ENCODE measurements around the gene MROH8. TPM values are rescaled to one million over a fixed set of nuclear protein-coding genes. Genes with fewer than 3 reads are reported as not detected.
"Not testable (repeated sequence)": the region's sequence is repeated elsewhere in the genome, so short reads cannot be mapped to it uniquely, and the experiment has no call there.

MROH8 gene
- total RNA-seq, 4 donors from 2014 or later: 0.54 to 14.0 (median 3.2) TPM

DNA sequence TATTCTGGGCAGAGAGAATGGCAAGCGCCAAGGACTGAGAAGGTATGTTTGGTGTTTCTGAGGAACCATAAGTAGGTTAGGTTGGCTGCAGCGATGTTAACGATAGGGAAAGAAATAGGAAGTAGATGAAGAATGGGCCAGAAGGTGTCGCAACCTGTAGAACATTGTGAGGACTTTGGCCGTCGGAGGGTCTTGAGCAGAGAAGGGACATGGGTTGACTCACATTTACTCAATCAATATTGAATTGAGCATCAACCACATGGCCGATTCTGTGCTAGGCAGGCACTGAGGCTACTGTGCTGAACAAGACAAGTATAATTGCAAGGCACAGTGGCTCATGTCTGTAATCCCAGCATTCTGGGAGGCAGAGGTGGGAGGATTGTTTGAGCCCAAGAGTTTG is 27.1 kb downstream of the MROH8 start:
- TF ChIP-seq POLR2A (IDR thresholded peaks at IDR 0.05): no peak
- TF ChIP-seq, protein P1, sequence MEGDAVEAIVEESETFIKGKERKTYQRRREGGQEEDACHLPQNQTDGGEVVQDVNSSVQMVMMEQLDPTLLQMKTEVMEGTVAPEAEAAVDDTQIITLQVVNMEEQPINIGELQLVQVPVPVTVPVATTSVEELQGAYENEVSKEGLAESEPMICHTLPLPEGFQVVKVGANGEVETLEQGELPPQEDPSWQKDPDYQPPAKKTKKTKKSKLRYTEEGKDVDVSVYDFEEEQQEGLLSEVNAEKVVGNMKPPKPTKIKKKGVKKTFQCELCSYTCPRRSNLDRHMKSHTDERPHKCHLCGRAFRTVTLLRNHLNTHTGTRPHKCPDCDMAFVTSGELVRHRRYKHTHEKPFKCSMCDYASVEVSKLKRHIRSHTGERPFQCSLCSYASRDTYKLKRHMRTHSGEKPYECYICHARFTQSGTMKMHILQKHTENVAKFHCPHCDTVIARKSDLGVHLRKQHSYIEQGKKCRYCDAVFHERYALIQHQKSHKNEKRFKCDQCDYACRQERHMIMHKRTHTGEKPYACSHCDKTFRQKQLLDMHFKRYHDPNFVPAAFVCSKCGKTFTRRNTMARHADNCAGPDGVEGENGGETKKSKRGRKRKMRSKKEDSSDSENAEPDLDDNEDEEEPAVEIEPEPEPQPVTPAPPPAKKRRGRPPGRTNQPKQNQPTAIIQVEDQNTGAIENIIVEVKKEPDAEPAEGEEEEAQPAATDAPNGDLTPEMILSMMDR (IDR thresholded peaks at IDR 0.05): no peak
- H3K27ac ChIP-seq: no peak overlapping the region
- DNase-seq: no peak

DNA sequence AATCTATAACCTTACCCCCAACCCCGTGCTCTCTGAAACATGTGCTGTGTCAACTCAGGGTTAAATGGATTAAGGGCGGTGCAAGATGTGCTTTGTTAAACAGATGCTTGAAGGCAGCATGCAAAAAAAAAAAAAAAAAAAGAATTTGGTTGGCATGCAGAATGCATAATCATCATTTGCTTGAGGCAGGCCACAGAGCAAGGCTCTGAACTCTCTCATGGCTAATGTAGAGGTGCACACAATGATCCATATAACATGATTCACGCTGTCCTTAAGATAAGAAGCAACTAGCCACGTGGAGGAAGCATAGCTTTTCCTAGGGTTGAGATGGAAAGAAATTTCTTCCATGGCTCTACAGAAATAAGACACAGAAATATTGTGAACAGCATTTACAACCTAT is 27.8 kb downstream of the MROH8 start:
- no peaks in the 10 kb centered on the region for H3K27me3 ChIP-seq
- no peaks in the 10 kb centered on the region for H3K9me3 ChIP-seq
- no peak overlapping the region for H3K4me3 ChIP-seq
- TF ChIP-seq POLR2A (IDR thresholded peaks at IDR 0.05): no peak
- TF ChIP-seq, protein P1 (IDR thresholded peaks at IDR 0.05): no peak
- no peaks in the 10 kb centered on the region for H3K36me3 ChIP-seq
- no peak overlapping the region for H3K27ac ChIP-seq
- DNase-seq: no peak
- no peaks in the 10 kb centered on the region for H3K4me1 ChIP-seq

More for the DNA sequence above, 27.1 kb downstream of the MROH8 start:
- Histone ChIP-seq H3K9me3 (no peaks in the 10 kb centered on the region), H3K4me1 (no peaks in the 10 kb centered on the region), H3K4me3 (no peak overlapping the region), H3K36me3 (no peaks in the 10 kb centered on the region), H3K27me3 (no peaks in the 10 kb centered on the region)

DNA sequence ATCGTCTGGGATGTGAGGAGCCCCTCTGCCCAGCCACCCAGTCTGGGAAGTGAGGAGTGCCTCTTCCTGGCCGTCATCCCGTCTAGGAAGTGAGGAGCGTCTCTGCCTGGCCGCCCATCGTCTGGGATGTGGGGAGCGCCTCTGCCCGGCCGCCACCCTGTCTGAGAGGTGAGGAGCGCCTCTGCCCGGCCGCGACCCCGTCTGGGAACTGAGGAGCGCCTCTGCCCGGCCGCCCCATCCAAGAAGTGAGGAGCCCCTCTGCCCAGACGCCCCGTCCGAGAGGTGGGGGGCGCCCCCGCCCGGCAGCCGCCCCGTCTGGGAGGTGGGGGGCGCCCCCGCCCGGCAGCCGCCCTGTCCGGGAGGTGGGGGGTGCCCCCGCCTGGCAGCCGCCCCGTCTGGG is 28.5 kb downstream of the MROH8 start:
- DNase-seq, H3K27ac ChIP-seq, H3K4me1 ChIP-seq, H3K27me3 ChIP-seq, H3K4me3 ChIP-seq, H3K9me3 ChIP-seq, H3K36me3 ChIP-seq: not testable (repeated sequence)

DNA sequence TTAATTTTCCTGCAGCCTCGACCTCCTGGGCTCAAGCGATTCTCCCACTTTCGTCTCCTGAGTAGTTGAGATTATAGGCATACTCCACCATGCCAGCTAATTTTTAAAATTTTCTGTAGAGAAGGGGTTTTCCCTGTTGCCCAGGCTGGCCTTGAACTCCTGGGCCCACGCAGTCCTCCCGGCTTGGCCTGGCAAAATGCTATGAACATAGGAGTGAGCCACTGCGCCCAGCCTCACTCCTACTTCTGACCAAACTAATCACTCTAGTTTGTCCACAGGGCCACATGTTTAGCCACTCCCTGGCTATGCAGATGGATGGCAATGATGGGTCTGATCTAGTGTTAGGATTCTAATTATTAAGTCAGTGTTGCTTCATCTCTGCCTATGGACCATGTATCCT is 32.1 kb downstream of the MROH8 start:
- TF ChIP-seq, protein P1 (IDR thresholded peaks at IDR 0.05): no peak
- no peak for TF ChIP-seq POLR2A (IDR thresholded peaks at IDR 0.05)
- no peak for DNase-seq
- Histone ChIP-seq H3K4me3 (no peak overlapping the region), H3K27me3 (no peaks in the 10 kb centered on the region), H3K27ac (no peak overlapping the region), H3K36me3 (no peaks in the 10 kb centered on the region), H3K9me3 (no peaks in the 10 kb centered on the region), H3K4me1 (no peaks in the 10 kb centered on the region)

DNA sequence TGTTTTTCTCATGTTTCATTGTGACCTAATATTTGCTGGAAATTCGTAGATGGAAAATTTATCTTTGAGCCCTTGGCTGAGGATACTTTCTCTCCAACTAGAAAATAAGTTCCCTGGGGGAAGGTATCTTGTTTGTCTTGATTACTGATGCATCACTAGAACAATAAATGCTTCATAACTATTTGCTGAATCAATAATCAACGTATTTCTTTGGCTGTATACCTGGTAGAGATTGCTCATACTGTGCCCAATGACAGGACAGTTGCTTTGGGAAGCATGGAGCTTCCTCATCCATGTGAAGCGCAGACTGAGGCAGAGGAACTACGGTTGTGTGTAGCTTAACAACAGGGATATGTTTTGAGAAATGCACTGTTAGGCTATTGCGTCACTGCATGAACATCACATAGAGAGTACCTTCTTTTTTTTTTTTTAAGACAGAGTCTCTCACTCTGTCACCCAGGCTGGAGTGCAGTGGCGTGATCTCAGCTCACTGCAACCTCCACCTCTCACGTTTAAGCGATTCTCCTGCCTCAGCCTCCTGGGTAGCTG is 34.4 kb downstream of the MROH8 start:
- no peak for TF ChIP-seq POLR2A (IDR thresholded peaks at IDR 0.05)
- TF ChIP-seq, protein P1 (IDR thresholded peaks at IDR 0.05): no peak
- no peak for DNase-seq
- Histone ChIP-seq H3K4me3 (no peak overlapping the region), H3K27me3 (no peaks in the 10 kb centered on the region), H3K9me3 (no peaks in the 10 kb centered on the region), H3K36me3 (no peaks in the 10 kb centered on the region), H3K27ac (no peak overlapping the region), H3K4me1 (no peaks in the 10 kb centered on the region)

DNA sequence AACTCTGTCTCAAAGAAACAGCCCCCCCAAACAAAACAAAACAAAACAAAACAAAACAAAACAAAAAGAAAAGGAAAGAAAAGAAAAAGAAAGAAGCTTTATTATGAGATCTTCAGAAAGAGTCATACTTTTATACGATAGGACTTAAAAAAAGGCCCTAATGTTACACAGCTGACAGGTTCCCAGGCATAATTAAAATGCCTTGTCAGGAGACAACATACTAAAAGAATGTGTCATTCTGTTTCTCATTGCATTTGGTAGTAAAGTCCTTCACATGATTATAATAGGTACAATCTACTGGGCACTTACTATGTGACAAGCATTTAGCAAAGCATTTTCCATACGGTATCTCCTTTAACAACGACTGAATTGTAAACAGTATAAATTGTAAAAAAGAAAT is 36.6 kb downstream of the MROH8 start:
- no peaks in the 10 kb centered on the region for H3K9me3 ChIP-seq
- H3K27ac ChIP-seq: no peak overlapping the region
- no peaks in the 10 kb centered on the region for H3K4me1 ChIP-seq
- H3K36me3 ChIP-seq: no peaks in the 10 kb centered on the region
- TF ChIP-seq POLR2A (IDR thresholded peaks at IDR 0.05): no peak
- TF ChIP-seq, protein P1 (IDR thresholded peaks at IDR 0.05): no peak
- DNase-seq: no peak
- H3K27me3 ChIP-seq: no peaks in the 10 kb centered on the region
- no peak overlapping the region for H3K4me3 ChIP-seq
